ENCODE results near the gene ALDH1A2.

GRCh38 chr15:58062175-58062574, 3.3 kb downstream of the ALDH1A2 start:
- TF ChIP-seq POLR2A (IDR thresholded peaks at IDR 0.05; ENCODE audit: low read depth, low read length) (no peak), POLR2AphosphoS5 (IDR thresholded peaks at IDR 0.05; ENCODE audit: low read depth, low read length) (no peak), SPI1 (IDR thresholded peaks at IDR 0.05; ENCODE audit: low read depth, low read length) (no peak), TAF1 (IDR thresholded peaks at IDR 0.05; ENCODE audit: low read depth, low read length) (no peak)

Data from GM12891 (cell line).